ENCODE measurements around the gene ELL3.

GRCh38 chr15:43799209-43799944, 22.6 kb upstream of the ELL3 start:
- no peak for TF ChIP-seq CTCF (IDR thresholded peaks at IDR 0.05)
- no peak for TF ChIP-seq POLR2A (IDR thresholded peaks at IDR 0.05)
